BE2C (cell line): ENCODE data around the gene KLHDC8B.

Experiments used
- DNase-seq: peaks from one replicate; pipeline ENCODE4 v3.0.0-alpha.2; 2020
- H3K27me3 ChIP-seq: fragments of 250-450 bp; sonication (Bioruptor Pico); 2 replicates; pipeline ENCODE4 v1.5.1; 2020; ENCODE audit warnings: mild to moderate bottlenecking
- H3K36me3 ChIP-seq: fragments of 250-450 bp; sonication (Bioruptor Pico); 2 replicates; pipeline ENCODE4 v1.5.1; 2020; ENCODE audit warnings: mild to moderate bottlenecking
- H3K4me1 ChIP-seq: fragments of 250-450 bp; sonication (Bioruptor Pico); 2 replicates; pipeline ENCODE4 v1.5.1; 2020
- H3K4me3 ChIP-seq: 2 replicates; pipeline ENCODE4 v1.5.1; 2011; ENCODE audit warnings: low read depth, low read length
- H3K9me3 ChIP-seq: fragments of 250-450 bp; sonication (Bioruptor Pico); 2 replicates; pipeline ENCODE4 v1.5.1; 2020
- TF ChIP-seq, protein P1 (sequence below): IDR thresholded peaks from 2 replicates; pipeline ENCODE4 v1.5.1; 2012; ENCODE audit warnings: mild to moderate bottlenecking, low read depth, low read length

The KLHDC8B gene

DNA sequence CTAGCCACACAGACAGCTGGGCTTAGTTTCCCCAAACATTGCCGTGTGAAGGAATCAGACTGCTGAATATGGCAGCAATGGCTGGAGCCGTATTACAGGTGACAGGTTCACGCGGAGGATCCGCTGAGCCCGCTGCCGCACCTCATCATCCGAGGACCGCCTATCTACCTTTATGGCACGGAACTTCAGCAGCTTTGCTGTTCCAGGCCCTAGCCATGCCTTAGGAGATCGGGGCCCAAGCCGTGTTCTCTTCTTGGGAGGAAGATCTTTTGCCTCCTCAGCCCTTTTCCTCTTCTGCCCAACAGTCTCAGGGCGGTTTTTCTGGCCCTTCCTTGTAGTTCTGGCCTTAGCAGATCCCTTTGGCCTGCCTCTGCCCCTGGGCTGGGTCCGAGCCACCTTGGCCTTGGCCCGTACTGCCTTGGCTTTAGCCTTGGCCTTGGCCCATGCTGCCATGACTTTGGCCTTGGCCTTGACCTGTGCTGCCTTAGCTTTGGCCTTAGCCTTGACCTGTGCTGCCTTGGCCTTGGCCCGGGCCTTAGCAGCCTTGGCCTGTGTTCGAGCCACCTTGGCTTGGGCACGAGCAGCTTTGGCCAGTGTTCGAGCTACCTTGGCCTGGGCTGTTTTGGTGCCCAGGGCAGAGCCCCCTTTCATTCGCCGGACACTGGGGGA is 8.5 kb upstream of the KLHDC8B start:
- Histone ChIP-seq H3K27me3 (no peaks in the 10 kb centered on the region), H3K9me3 (no peaks in the 10 kb centered on the region), H3K36me3 (peaks cover 3% of the 10 kb centered on the region; the same call in 1 of the 2 replicates), H3K4me1 (no peaks in the 10 kb centered on the region), H3K4me3 (no peak overlapping the region)
- no peak for DNase-seq
- TF ChIP-seq, protein P1, sequence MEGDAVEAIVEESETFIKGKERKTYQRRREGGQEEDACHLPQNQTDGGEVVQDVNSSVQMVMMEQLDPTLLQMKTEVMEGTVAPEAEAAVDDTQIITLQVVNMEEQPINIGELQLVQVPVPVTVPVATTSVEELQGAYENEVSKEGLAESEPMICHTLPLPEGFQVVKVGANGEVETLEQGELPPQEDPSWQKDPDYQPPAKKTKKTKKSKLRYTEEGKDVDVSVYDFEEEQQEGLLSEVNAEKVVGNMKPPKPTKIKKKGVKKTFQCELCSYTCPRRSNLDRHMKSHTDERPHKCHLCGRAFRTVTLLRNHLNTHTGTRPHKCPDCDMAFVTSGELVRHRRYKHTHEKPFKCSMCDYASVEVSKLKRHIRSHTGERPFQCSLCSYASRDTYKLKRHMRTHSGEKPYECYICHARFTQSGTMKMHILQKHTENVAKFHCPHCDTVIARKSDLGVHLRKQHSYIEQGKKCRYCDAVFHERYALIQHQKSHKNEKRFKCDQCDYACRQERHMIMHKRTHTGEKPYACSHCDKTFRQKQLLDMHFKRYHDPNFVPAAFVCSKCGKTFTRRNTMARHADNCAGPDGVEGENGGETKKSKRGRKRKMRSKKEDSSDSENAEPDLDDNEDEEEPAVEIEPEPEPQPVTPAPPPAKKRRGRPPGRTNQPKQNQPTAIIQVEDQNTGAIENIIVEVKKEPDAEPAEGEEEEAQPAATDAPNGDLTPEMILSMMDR, result no peak

DNA sequence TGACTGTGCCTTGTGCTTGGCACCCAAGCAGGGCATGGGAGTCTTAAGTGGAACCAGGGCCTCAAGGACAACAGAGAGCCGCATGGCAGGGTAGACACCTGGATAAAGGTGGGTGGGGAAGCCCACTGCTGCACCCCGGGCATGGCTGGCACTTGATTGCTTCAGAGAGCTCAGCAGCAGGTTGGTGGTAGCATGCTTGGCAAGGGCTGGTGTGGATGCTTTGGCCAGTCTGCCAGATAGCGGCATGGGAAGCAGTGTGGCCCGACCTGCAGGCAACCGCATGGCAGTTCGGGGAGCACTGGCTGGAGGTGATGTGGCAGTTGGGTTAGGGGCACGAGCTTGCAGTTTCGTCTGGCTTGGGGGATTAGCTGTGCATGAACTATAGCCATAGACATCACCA is 7.8 kb upstream of the KLHDC8B start:
- Histone ChIP-seq H3K4me1 (no peaks in the 10 kb centered on the region), H3K4me3 (no peak overlapping the region), H3K27me3 (no peaks in the 10 kb centered on the region), H3K36me3 (peaks cover 3% of the 10 kb centered on the region; the same call in 1 of the 2 replicates), H3K9me3 (no peaks in the 10 kb centered on the region)
- DNase-seq, result no peak
- TF ChIP-seq, protein P1, result no peak

DNA sequence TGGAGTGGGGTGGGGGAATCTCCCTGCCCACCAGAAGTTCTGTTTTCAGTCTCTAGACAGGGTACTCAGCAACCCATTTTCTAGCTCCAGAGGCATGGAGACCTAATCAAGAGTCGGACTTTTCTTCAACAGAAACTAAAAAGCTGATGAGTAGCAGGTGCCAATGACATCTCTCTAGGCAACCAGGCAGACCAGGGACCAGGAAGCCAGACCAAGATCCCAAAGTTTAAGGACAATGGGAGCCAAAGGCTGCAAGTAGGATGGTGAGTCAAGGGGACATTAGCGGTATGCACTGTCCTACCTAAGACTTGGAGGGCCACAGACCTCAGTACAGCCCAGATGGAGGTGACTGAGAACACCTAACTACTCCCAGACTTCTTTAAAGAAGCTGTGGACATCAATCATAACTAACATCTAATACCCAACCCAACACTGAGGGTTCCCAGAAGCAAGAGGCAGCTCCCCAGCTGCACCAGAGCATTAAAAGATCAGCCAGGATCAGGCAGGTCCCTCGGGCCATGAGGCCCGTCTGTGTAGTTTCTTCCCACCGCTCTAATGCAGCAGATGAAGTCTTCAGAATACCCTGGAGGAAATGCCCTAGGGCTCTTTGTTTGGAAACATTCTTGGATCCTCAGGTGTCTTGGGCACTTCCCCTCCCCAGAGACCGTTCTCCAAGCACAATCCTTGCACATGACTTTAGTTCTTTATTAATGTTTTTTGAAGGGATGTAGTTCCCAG is 6.2 kb upstream of the KLHDC8B start:
- Histone ChIP-seq H3K9me3 (no peaks in the 10 kb centered on the region), H3K4me3 (peak overlapping the region; percentile 71), H3K36me3 (peaks cover 3% of the 10 kb centered on the region; the same call in 1 of the 2 replicates), H3K27me3 (no peaks in the 10 kb centered on the region), H3K4me1 (no peaks in the 10 kb centered on the region)
- no peak for DNase-seq
- TF ChIP-seq, protein P1, result no peak

DNA sequence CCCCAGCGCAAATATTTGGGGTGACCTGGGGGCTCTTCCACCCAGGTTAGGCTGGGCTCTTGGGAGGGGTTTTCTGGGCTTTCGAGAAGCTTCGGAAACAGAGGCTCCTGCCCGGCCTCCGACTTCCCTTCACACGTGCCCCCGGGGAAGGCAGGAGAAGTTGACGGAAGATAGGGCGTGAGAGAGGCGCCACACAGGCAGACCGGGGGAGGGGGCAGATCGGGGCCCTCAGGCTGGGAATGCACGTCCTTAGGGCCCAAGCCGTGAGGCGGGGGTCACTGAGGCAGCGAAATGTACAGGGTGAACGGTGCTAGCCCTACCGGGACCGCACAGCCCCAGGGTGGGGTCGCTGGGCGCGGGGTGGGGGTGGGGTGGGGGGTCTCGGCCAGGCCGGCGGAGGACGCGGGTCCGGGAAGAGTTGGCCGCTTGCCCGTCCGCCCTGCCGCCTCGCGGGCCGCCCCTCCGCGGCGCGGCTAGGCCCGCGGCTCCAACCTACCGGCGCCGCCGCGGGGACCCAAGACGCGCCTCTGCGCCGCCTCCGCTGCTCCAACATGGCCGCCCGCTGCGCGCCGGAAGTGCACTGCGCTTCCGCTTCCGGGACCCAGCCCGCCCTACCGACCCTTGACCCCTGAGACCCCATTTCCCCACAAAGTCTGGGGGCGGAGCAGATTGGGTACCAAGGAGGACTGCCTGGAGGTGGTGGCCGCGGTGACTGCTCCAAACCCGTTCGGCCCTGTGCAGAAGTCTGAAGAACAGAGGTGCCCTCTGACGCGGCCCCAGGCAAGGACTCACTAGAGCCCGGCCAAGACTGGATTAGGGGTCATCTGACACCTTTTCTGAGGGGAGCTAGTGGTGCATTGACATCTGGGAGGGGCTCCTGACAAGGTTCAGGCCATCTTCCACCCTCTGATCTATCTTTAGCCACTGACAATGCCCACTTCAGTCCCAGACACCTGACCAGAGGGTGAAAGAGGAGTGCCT is 5.3 kb upstream of the KLHDC8B start, which contains the start of gene CCDC71:
CCDC71 (minus strand) TSS at position 561 of the 981 bp plus-strand sequence. CDS start 2,123 bp downstream, outside the sequence.
- no peaks in the 10 kb centered on the region for H3K27me3 ChIP-seq
- H3K4me1 ChIP-seq, result peaks cover 4% of the 10 kb centered on the region; the same call in 1 of the 2 replicates
- H3K4me3 ChIP-seq, result peak within 1 kb of the TSS; percentile 71
- peak; percentile 58 for DNase-seq
- TF ChIP-seq, protein P1, result no peak
- no peaks in the 10 kb centered on the region for H3K9me3 ChIP-seq
- H3K36me3 ChIP-seq, result peaks cover 3% of the 10 kb centered on the region; the same call in 1 of the 2 replicates

GRCh38 chr3:49166752-49167556 is 4.4 kb upstream of the KLHDC8B start:
- H3K4me3 ChIP-seq, result peak overlapping the region; percentile 38
- peaks cover 3% of the 10 kb centered on the region; the same call in 1 of the 2 replicates for H3K36me3 ChIP-seq
- H3K4me1 ChIP-seq, result peaks cover 4% of the 10 kb centered on the region; the same call in 1 of the 2 replicates
- TF ChIP-seq, protein P1, result no peak
- H3K27me3 ChIP-seq, result no peaks in the 10 kb centered on the region
- DNase-seq, result no peak
- H3K9me3 ChIP-seq, result no peaks in the 10 kb centered on the region
